ENCODE data around the gene SPATA19. TPM values are rescaled to one million over a fixed set of nuclear protein-coding genes. Genes with fewer than 3 reads are reported as not detected.

The SPATA19 gene
- total RNA-seq, 1 donor: not detected

GRCh38 chr11:133886029-133886428, 40.7 kb upstream of the SPATA19 start:
- DNase-seq (ENCODE audit: insufficient read length, low spot score, missing footprints): no peak
- H2AFZ ChIP-seq (ENCODE audit: low read length): no peak overlapping the region
- no peak overlapping the region for H3K27ac ChIP-seq (ENCODE audit: low read depth, low read length)
- no peaks in the 10 kb centered on the region for H3K4me1 ChIP-seq (ENCODE audit: insufficient read depth, low read length)
- no peaks in the 10 kb centered on the region for H3K27me3 ChIP-seq (ENCODE audit: insufficient read depth, low read length)
- no peaks in the 10 kb centered on the region for H3K9me3 ChIP-seq (ENCODE audit: low read depth, low read length)
- no peak overlapping the region for H3K4me3 ChIP-seq (ENCODE audit: insufficient read depth, low read length)
- TF ChIP-seq CTCF (IDR thresholded peaks at IDR 0.05; ENCODE audit: extremely low read depth, low read depth, low read length): no peak
- no peaks in the 10 kb centered on the region for H3K79me2 ChIP-seq (ENCODE audit: insufficient read depth, low read length)
- H3K36me3 ChIP-seq (ENCODE audit: insufficient read depth, low read length): no peaks in the 10 kb centered on the region
- H4K20me1 ChIP-seq (ENCODE audit: insufficient read depth, low read length): no peaks in the 10 kb centered on the region
- no peak overlapping the region for H3K4me2 ChIP-seq (ENCODE audit: insufficient read depth, low read length)

- H3K27me3 ChIP-seq (ENCODE audit: insufficient read depth, low read length): no peaks in the 10 kb centered on the region
- no peak for DNase-seq (ENCODE audit: insufficient read length, low spot score, missing footprints)
- H3K4me3 ChIP-seq (ENCODE audit: insufficient read depth, low read length): no peak overlapping the region
- no peak overlapping the region for H2AFZ ChIP-seq (ENCODE audit: low read length)
- no peaks in the 10 kb centered on the region for H4K20me1 ChIP-seq (ENCODE audit: insufficient read depth, low read length)
- no peak overlapping the region for H3K4me2 ChIP-seq (ENCODE audit: insufficient read depth, low read length)
- H3K36me3 ChIP-seq (ENCODE audit: insufficient read depth, low read length): no peaks in the 10 kb centered on the region
- H3K4me1 ChIP-seq (ENCODE audit: insufficient read depth, low read length): no peaks in the 10 kb centered on the region
- H3K9me3 ChIP-seq (ENCODE audit: low read depth, low read length): no peaks in the 10 kb centered on the region
- no peak overlapping the region for H3K27ac ChIP-seq (ENCODE audit: low read depth, low read length)
- H3K79me2 ChIP-seq (ENCODE audit: insufficient read depth, low read length): no peaks in the 10 kb centered on the region
- TF ChIP-seq CTCF (IDR thresholded peaks at IDR 0.05; ENCODE audit: extremely low read depth, low read depth, low read length): no peak
Observed at GRCh38 chr11:133872160-133872559, 26.8 kb upstream of the SPATA19 start.

GRCh38 chr11:133867456-133867855, 22.1 kb upstream of the SPATA19 start:
- Histone ChIP-seq H3K4me3 (ENCODE audit: insufficient read depth, low read length) (no peak overlapping the region), H4K20me1 (ENCODE audit: insufficient read depth, low read length) (no peaks in the 10 kb centered on the region), H2AFZ (ENCODE audit: low read length) (no peak overlapping the region), H3K4me1 (ENCODE audit: insufficient read depth, low read length) (no peaks in the 10 kb centered on the region), H3K79me2 (ENCODE audit: insufficient read depth, low read length) (no peaks in the 10 kb centered on the region), H3K9me3 (ENCODE audit: low read depth, low read length) (no peaks in the 10 kb centered on the region), H3K36me3 (ENCODE audit: insufficient read depth, low read length) (no peaks in the 10 kb centered on the region), H3K27me3 (ENCODE audit: insufficient read depth, low read length) (no peaks in the 10 kb centered on the region), H3K27ac (ENCODE audit: low read depth, low read length) (no peak overlapping the region), H3K4me2 (ENCODE audit: insufficient read depth, low read length) (no peak overlapping the region)
- no peak for DNase-seq (ENCODE audit: insufficient read length, low spot score, missing footprints)
- no peak for TF ChIP-seq CTCF (IDR thresholded peaks at IDR 0.05; ENCODE audit: extremely low read depth, low read depth, low read length)

- Histone ChIP-seq H3K4me1 (ENCODE audit: insufficient read depth, low read length) (no peaks in the 10 kb centered on the region), H3K27me3 (ENCODE audit: insufficient read depth, low read length) (no peaks in the 10 kb centered on the region), H2AFZ (ENCODE audit: low read length) (no peak overlapping the region), H3K4me2 (ENCODE audit: insufficient read depth, low read length) (no peak overlapping the region), H4K20me1 (ENCODE audit: insufficient read depth, low read length) (no peaks in the 10 kb centered on the region), H3K36me3 (ENCODE audit: insufficient read depth, low read length) (no peaks in the 10 kb centered on the region), H3K79me2 (ENCODE audit: insufficient read depth, low read length) (no peaks in the 10 kb centered on the region), H3K9me3 (ENCODE audit: low read depth, low read length) (no peaks in the 10 kb centered on the region), H3K4me3 (ENCODE audit: insufficient read depth, low read length) (no peak overlapping the region), H3K27ac (ENCODE audit: low read depth, low read length) (no peak overlapping the region)
- no peak for DNase-seq (ENCODE audit: insufficient read length, low spot score, missing footprints)
- no peak for TF ChIP-seq CTCF (IDR thresholded peaks at IDR 0.05; ENCODE audit: extremely low read depth, low read depth, low read length)
Observed at GRCh38 chr11:133865466-133865865, 20.2 kb upstream of the SPATA19 start.
